Measurements from ENCODE around the gene TANK. TPM values are rescaled to one million over a fixed set of nuclear protein-coding genes. Genes with fewer than 3 reads are reported as not detected.

The TANK gene
- total RNA-seq, 1 experiment from 2014 or later: 79.6 TPM

GRCh38 chr2:161238265-161238559 is 78.0 kb downstream of the TANK start:
- Mint-ChIP-seq H3K27me3 (ENCODE audit: insufficient read depth, unreplicated experiment) (no peaks in the 10 kb centered on the region), H3K4me3 (ENCODE audit: unreplicated experiment) (peak overlapping the region; percentile 71), H3K9me3 (ENCODE audit: unreplicated experiment) (no peaks in the 10 kb centered on the region), H3K27ac (ENCODE audit: low read depth, unreplicated experiment) (no peak overlapping the region), H3K36me3 (ENCODE audit: insufficient read depth, unreplicated experiment) (peaks cover 10% of the 10 kb centered on the region), H3K4me1 (ENCODE audit: insufficient read depth, unreplicated experiment) (peaks cover 8% of the 10 kb centered on the region)
- ChIA-PET CTCF (interaction anchor here (1.2 kb wide), 1 partner anchor 15 kb away, joined by 3 read pairs; no protein-coding TSS in a partner anchor), POLR2A (no interaction called here)
- DNase-seq (ENCODE audit: unreplicated experiment): no peak
- no TSS peak for BruUV-seq (replicated peaks)
- no peak for TF ChIP-seq CTCF (IDR thresholded peaks at IDR 0.05; ENCODE audit: unreplicated experiment)
- intact Hi-C loops (cut with micrococcal nuclease): no loop called here

GRCh38 chr2:161238560-161239325 is 78.5 kb downstream of the TANK start:
- Mint-ChIP-seq H3K4me3 (ENCODE audit: unreplicated experiment) (peak overlapping the region; percentile 71), H3K27ac (ENCODE audit: low read depth, unreplicated experiment) (no peak overlapping the region), H3K4me1 (ENCODE audit: insufficient read depth, unreplicated experiment) (peaks cover 8% of the 10 kb centered on the region), H3K9me3 (ENCODE audit: unreplicated experiment) (no peaks in the 10 kb centered on the region), H3K36me3 (ENCODE audit: insufficient read depth, unreplicated experiment) (peaks cover 10% of the 10 kb centered on the region), H3K27me3 (ENCODE audit: insufficient read depth, unreplicated experiment) (no peaks in the 10 kb centered on the region)
- BruUV-seq (replicated peaks): TSS peak; percentile 5
- POLR2A ChIA-PET: interaction anchor here (0.7 kb wide), 1 partner anchor 12 kb away, joined by 4 read pairs; no protein-coding TSS in a partner anchor
- intact Hi-C loops (cut with micrococcal nuclease): no loop called here
- CTCF ChIA-PET: interaction anchor here (3.4 kb wide), 1 partner anchor 12 kb away, joined by 18 read pairs; no protein-coding TSS in a partner anchor
- peak; percentile 40 for DNase-seq (ENCODE audit: unreplicated experiment)
- TF ChIP-seq CTCF (IDR thresholded peaks at IDR 0.05; ENCODE audit: unreplicated experiment): no peak

- no peak for TF ChIP-seq CTCF (IDR thresholded peaks at IDR 0.05; ENCODE audit: unreplicated experiment)
- peaks cover 10% of the 10 kb centered on the region for H3K36me3 Mint-ChIP-seq (ENCODE audit: insufficient read depth, unreplicated experiment)
- H3K27ac Mint-ChIP-seq (ENCODE audit: low read depth, unreplicated experiment): no peak overlapping the region
- no peaks in the 10 kb centered on the region for H3K27me3 Mint-ChIP-seq (ENCODE audit: insufficient read depth, unreplicated experiment)
- peak overlapping the region; percentile 29 for H3K4me3 Mint-ChIP-seq (ENCODE audit: unreplicated experiment)
- no peaks in the 10 kb centered on the region for H3K9me3 Mint-ChIP-seq (ENCODE audit: unreplicated experiment)
- no peak for DNase-seq (ENCODE audit: unreplicated experiment)
- ChIA-PET CTCF (interaction anchor here (0.5 to 3.4 kb wide), 2 partner anchors 9 to 11 kb away, joined by 3 to 18 read pairs; no protein-coding TSS in a partner anchor), POLR2A (interaction anchor here (0.7 to 2.0 kb wide), 2 partner anchors 13 to 69 kb away, joined by 4 read pairs; partner anchors contain the start of gene PSMD14)
- H3K4me1 Mint-ChIP-seq (ENCODE audit: insufficient read depth, unreplicated experiment): peaks cover 8% of the 10 kb centered on the region
- no TSS peak for BruUV-seq (replicated peaks)
- intact Hi-C loops (cut with micrococcal nuclease): no loop called here
These were observed 79.3 kb downstream of the TANK start for GRCh38 chr2:161239326-161240109.

GRCh38 chr2:161241894-161242293 is 81.7 kb downstream of the TANK start:
- H3K36me3 Mint-ChIP-seq (ENCODE audit: insufficient read depth, unreplicated experiment): peaks cover 10% of the 10 kb centered on the region
- intact Hi-C loops (cut with micrococcal nuclease): no loop called here
- TF ChIP-seq CTCF (IDR thresholded peaks at IDR 0.05; ENCODE audit: unreplicated experiment): no peak
- H3K27me3 Mint-ChIP-seq (ENCODE audit: insufficient read depth, unreplicated experiment): peaks cover 2% of the 10 kb centered on the region
- ChIA-PET CTCF (interaction anchor here (0.7 to 3.4 kb wide), 3 partner anchors 9 to 22 kb away, joined by 3 to 18 read pairs (median 6); no protein-coding TSS in a partner anchor), POLR2A (interaction anchor here (1.0 kb wide), 1 partner anchor 9 kb away, joined by 4 read pairs; no protein-coding TSS in a partner anchor)
- H3K4me3 Mint-ChIP-seq (ENCODE audit: unreplicated experiment): no peak overlapping the region
- no TSS peak for BruUV-seq (replicated peaks)
- no peak overlapping the region for H3K27ac Mint-ChIP-seq (ENCODE audit: low read depth, unreplicated experiment)
- DNase-seq (ENCODE audit: unreplicated experiment): no peak
- H3K4me1 Mint-ChIP-seq (ENCODE audit: insufficient read depth, unreplicated experiment): peaks cover 8% of the 10 kb centered on the region
- H3K9me3 Mint-ChIP-seq (ENCODE audit: unreplicated experiment): no peaks in the 10 kb centered on the region

All from MCF 10A (cell line).